Measurements from ENCODE around the gene CCDC192. TPM values are rescaled to one million over a fixed set of nuclear protein-coding genes. Genes with fewer than 3 reads are reported as not detected.
A peak's percentile ranks its signal among the peaks of the same experiment; 100 is the strongest.

The CCDC192 gene
- total RNA-seq, 3 donors from 2014 or later (not counting 1 experiment from before 2014, with no cell fraction given), result not detected

DNA sequence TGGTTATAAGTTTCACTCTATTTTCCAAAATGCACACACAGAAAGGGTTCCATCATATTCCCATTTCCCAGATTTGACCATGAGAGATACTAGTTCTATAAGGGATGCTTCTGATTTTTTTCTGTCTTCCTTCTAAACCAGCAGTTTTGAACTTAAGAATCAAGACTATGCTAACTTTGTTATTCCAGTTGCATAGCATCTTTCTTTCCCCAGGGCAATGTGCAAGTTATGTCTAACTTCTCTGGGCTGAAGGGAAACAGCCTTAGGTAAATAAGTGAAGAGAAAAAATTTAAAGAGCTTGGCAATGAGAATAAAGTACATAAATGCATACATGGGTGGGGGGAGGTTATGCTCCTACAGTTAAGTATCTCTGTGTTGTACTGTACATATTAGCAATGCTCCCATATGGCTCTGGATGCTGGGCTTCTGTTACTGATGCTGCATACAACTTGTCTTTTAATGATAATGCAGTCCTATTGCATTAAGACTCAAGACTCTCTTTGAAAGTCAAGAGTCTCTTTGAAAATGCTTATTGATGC lies 254.6 kb downstream of the CCDC192 start:
- H3K27me3 Mint-ChIP-seq (ENCODE audit: low read depth in 2 of 2), result no peaks in the 10 kb centered on the region
- intact Hi-C loops (cut with micrococcal nuclease), result no loop called here
- no peaks in the 10 kb centered on the region for H3K36me3 Mint-ChIP-seq
- H3K27me3 ChIP-seq (ENCODE audit: control insufficient read depth, insufficient read depth, low read length), result no peaks in the 10 kb centered on the region
- peaks cover 0 to 8% of the 10 kb centered on the region in 2 donors for H3K4me1 Mint-ChIP-seq
- H3K36me3 ChIP-seq (ENCODE audit: control insufficient read depth, insufficient read depth, low read length), result no peaks in the 10 kb centered on the region
- no peaks in the 10 kb centered on the region for H3K9me3 ChIP-seq (ENCODE audit: control insufficient read depth, insufficient read depth, low read length)
- H3K27ac Mint-ChIP-seq, result no peak overlapping the region
- no peak overlapping the region for H3K4me3 ChIP-seq (ENCODE audit: low read length)
- H3K27ac ChIP-seq (ENCODE audit: low read length), result no peak overlapping the region
- DNase-seq (no peak), ATAC-seq (no peak)
- no peaks in the 10 kb centered on the region for H3K4me1 ChIP-seq (ENCODE audit: control insufficient read depth, insufficient read depth, low read length)
- no peak overlapping the region for H3K4me3 Mint-ChIP-seq
- no peak for TF ChIP-seq CTCF (IDR thresholded peaks at IDR 0.05)
- H3K9me3 Mint-ChIP-seq, result no peaks in the 10 kb centered on the region

GRCh38 chr5:127958421-127959011 lies 255.3 kb downstream of the CCDC192 start:
- no peaks in the 10 kb centered on the region for H3K36me3 ChIP-seq (ENCODE audit: control insufficient read depth, insufficient read depth, low read length)
- H3K27ac ChIP-seq (ENCODE audit: low read length), result no peak overlapping the region
- Mint-ChIP-seq H3K27ac (no peak overlapping the region), H3K36me3 (no peaks in the 10 kb centered on the region), H3K27me3 (ENCODE audit: low read depth in 2 of 2) (no peaks in the 10 kb centered on the region), H3K4me3 (no peak overlapping the region), H3K9me3 (no peaks in the 10 kb centered on the region), H3K4me1 (peaks cover 0 to 8% of the 10 kb centered on the region in 2 donors)
- no peak for TF ChIP-seq CTCF (IDR thresholded peaks at IDR 0.05)
- intact Hi-C loops (cut with micrococcal nuclease), result no loop called here
- 88% methylated on average over 5 of the region's 5 CpGs for WGBS (ENCODE audit: insufficient coverage)
- no peaks in the 10 kb centered on the region for H3K27me3 ChIP-seq (ENCODE audit: control insufficient read depth, insufficient read depth, low read length)
- no peaks in the 10 kb centered on the region for H3K9me3 ChIP-seq (ENCODE audit: control insufficient read depth, insufficient read depth, low read length)
- no peak for ATAC-seq
- DNase-seq, result no peak
- no peak overlapping the region for H3K4me3 ChIP-seq (ENCODE audit: low read length)
- no peaks in the 10 kb centered on the region for H3K4me1 ChIP-seq (ENCODE audit: control insufficient read depth, insufficient read depth, low read length)

DNA sequence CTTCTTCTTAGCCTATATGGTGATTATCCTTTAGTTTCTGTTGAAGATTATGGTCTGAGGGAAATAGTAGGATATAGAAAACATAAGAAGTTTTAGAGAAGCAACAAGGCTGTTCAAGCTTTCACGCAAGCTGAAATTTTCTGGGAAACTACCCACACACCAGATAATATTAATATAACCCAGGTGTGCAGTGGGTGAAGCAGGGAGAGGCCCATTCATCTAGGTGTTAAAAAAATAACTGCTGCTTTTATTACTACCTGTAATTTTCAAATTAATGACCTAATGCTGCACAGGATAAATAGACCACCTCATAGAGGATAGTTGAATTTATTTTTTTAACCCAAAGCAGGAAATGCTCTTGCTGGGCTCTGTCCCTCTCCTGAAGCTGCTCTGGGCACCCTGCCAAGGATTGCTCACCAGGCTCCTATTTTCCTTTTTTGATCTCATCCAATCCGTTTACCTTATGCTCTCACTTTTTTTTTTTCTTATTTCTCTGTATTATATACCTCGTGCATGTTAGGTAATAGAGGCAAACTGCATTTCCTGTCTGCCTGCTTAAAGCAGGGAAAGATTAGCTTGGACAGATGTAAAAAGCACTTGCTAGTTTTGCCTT lies 256.1 kb downstream of the CCDC192 start:
- Histone ChIP-seq H3K4me1 (ENCODE audit: control insufficient read depth, insufficient read depth, low read length) (no peaks in the 10 kb centered on the region), H3K9me3 (ENCODE audit: control insufficient read depth, insufficient read depth, low read length) (no peaks in the 10 kb centered on the region), H3K36me3 (ENCODE audit: control insufficient read depth, insufficient read depth, low read length) (no peaks in the 10 kb centered on the region), H3K27ac (ENCODE audit: low read length) (no peak overlapping the region), H3K4me3 (ENCODE audit: low read length) (no peak overlapping the region), H3K27me3 (ENCODE audit: control insufficient read depth, insufficient read depth, low read length) (no peaks in the 10 kb centered on the region)
- no peak for TF ChIP-seq CTCF (IDR thresholded peaks at IDR 0.05)
- Mint-ChIP-seq H3K36me3 (no peaks in the 10 kb centered on the region), H3K4me1 (peaks cover 0 to 8% of the 10 kb centered on the region in 2 donors), H3K27me3 (ENCODE audit: low read depth in 2 of 2) (no peaks in the 10 kb centered on the region), H3K9me3 (no peaks in the 10 kb centered on the region), H3K27ac (no peak overlapping the region), H3K4me3 (no peak overlapping the region)
- intact Hi-C loops (cut with micrococcal nuclease), result no loop called here
- WGBS (ENCODE audit: insufficient coverage), result 0% methylated on average over 1 of the region's 3 CpGs
- DNase-seq (peak in 1 of 2 donors; percentile 13), ATAC-seq (no peak)

Data from natural killer cell (primary cell).